NCI-H226 (cell line): Measurements from ENCODE around the gene HSPB8.

Experiments
- DNase-seq: peaks from one replicate; pipeline ENCODE4 v3.0.0-alpha.2; 2015

HSPB8 gene

DNA sequence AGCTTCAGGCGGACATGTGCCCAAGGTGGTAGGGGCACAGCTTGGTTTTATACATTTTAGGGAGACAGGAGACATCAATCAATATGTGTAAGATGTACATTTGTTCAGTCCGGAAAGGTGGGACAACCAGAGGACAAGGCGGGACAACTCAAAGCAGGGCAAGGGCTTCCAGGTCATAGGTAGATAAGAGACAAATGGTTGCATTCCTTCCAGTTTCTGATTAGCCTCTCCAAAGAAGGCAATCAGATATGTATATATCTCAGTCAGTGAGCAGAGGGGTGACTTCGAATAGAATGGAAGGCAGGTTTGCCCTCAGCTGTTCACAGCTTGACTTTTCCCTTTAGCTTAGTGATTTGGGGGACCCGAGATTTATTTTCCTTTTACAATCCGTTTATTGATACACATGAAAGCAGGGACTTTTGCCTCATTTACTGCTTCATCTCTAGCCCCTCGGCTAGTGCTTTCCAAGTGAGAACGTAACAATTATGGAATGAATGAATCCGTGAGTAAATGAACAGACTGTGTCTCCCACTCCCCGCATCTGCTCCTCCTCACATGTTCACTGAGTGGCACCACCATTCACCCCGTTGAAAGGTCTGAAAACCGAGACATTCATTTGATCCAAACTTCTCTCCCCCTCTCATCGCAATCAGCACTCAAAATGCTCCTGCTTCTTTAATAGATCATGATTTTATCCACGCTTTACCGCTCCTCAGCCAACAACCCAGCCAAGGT is 6.9 kb upstream of the HSPB8 start:
- no peak for DNase-seq

GRCh38 chr12:119175081-119175480 is 3.6 kb upstream of the HSPB8 start:
- DNase-seq: no peak

DNA sequence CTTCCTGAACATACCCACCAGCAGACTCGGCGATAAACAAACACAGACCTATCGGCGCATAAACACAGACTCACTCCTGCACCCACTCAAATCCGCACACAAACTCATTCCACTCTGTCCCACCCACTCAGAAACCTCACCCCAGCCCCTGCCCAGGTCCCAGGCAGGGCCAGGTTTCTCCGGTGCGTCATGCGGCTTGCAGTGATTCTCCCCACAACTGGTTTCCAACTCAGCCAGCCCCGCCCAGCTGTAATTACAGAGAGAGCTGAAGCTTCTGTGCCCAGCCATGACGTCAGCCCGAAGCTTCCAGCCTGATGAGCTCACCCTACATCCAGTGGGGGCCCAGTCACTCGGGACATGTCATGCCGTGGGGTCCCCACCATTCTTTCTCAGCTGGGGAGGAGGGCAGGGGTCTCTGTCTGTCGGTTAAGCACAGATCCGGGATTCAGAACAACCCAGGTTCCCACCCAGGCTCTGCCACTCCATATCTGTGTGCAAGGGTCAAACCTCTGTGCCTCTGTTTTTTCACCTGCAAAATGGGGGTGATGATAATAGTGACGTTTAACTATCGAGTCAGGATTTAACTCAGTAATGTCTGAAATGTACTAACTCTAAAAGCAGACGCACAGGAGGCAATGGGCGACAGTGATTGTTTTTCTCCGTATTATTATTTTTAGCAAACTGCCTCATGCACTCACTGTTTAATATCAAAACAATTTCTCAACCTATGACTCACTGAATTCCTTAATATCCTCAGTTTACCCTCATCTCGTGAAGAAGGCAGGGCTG is 2.3 kb upstream of the HSPB8 start:
- DNase-seq: peak; percentile 93

DNA sequence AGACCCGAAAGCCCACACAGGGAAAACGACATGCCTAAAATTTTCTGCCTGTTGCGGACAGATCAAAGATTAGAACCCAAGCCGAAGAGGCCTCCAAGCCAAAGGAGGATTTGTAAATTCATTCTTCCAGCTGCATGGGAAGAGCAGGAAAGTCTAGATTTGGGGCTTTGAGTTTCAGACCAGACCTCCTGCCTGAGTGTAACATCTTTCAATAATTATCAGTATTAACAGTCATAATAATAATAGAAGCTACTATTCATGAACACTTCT is 1.7 kb upstream of the HSPB8 start:
- no peak for DNase-seq

- DNase-seq: no peak
Measured at GRCh38 chr12:119177724-119178380, 879 bp upstream of the HSPB8 start.

GRCh38 chr12:119179335-119180021 is 747 bp downstream of the HSPB8 start:
- DNase-seq: peak; percentile 67

- DNase-seq: peak; percentile 35
Measured at GRCh38 chr12:119180380-119181040, 1.8 kb downstream of the HSPB8 start.

GRCh38 chr12:119181202-119181601 is 2.5 kb downstream of the HSPB8 start:
- no peak for DNase-seq

DNA sequence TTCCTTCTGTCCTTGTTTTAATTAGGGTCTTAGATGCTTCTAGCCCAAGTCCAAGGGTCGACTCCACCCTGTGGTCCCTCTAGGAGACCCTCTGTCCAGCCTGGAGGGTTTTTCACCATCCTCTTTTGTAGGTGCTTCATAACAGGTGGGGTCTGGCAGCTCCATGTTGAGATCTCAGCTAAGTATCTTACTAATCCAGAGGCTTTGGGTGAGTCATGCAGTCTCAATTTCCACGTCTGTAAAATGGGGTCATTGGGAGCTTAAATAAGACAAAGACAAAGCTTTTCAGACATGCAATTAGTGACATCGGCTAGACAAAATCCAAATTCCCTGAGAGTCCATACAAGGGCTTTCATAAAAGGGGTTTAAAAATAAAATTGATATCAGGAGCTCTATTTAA is 3.2 kb downstream of the HSPB8 start:
- no peak for DNase-seq

- DNase-seq: peak; percentile 75
Measured at GRCh38 chr12:119182701-119183493, 4.2 kb downstream of the HSPB8 start.

DNA sequence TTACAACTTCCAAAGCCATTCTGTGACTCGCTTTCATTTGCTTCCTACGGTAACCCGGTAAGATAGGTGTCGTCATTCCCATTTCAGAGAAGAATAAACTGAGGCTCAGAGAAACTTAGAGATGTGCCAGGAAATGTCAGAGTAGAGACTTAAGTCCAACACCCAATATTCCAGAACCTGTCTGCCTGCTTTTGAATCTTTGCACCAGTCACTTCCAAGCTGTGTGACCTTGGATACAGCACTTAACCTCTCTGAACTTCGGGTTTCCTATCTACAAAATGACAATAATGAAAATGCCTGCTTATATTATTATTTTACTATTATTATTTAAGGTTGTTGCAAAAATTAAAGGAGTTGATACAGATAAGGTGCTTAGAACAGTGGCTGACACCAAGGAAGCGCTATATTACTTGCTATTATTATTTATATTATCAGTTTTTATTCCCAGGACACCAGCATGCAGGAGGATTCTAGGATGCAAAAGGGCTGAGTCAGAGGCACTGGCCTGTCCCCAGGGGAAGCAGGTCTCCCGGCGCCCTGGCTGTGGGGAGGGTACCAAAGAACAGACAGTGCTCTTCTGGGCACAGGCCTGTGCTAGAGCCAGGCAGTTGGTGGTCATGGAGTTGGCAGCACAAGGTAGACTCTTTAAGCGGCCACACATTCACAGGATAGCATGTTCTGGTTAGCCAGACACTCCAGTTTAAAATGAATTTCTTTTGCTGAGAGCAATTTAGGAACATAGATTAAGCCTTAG is 5.4 kb downstream of the HSPB8 start:
- no peak for DNase-seq

DNA sequence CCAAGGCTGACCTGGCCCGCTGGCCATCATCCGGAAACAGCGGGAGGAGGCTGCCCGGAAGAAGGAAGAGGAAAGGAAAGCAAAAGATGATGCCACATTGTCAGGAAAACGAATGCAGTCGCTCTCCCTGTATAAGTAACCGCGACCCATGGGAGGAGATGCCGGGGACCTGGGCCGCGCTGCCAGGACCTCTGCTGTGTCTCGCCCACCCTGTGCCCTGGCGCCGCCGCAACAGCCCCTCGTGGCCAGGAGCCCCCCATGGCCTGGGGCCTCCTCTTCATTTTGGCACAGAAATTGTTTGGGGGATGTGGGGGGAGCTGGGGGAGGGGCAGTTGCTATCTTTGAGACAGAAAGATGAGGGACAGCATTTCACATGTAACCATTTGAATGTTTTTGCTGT is 16.5 kb downstream of the HSPB8 start:
- DNase-seq: no peak

DNA sequence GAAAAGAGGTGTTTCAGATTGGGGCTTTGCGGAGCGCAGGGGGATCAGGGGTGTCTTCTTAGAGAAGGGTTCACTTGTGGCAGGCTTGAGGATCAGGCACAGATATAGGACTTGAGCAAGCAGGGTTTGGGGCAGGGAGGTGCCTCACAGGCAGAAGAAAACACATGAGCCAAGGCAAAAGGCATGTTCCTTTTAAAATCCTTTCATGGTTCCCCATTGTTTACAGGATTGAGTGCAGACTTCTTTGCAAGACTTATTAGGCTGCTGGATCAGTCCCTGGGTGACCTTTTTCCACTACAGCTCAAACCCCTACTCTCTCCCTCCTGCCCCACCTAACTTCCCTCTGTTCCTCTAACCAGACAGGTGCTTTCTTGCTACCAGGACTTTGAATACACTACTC is 19.7 kb downstream of the HSPB8 start:
- no peak for DNase-seq

DNA sequence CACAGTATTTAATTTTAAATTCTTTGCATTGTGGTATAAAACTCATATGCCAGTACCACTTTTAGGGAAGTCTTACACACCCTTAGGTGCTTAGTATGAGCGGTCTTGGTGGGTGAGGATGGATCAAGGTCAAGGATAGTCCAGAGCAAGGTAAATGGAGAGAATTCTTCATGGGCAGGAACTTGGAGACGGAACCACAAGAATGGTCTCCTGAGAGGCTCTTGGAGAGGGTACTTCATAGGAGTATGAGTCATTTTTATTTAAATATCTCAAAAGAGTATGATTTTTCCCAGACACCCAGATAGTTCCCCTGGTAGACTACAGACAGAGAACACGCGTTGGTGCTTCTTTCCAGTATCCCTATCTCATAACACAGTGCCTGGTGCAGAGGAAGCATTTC is 21.9 kb downstream of the HSPB8 start:
- no peak for DNase-seq

DNA sequence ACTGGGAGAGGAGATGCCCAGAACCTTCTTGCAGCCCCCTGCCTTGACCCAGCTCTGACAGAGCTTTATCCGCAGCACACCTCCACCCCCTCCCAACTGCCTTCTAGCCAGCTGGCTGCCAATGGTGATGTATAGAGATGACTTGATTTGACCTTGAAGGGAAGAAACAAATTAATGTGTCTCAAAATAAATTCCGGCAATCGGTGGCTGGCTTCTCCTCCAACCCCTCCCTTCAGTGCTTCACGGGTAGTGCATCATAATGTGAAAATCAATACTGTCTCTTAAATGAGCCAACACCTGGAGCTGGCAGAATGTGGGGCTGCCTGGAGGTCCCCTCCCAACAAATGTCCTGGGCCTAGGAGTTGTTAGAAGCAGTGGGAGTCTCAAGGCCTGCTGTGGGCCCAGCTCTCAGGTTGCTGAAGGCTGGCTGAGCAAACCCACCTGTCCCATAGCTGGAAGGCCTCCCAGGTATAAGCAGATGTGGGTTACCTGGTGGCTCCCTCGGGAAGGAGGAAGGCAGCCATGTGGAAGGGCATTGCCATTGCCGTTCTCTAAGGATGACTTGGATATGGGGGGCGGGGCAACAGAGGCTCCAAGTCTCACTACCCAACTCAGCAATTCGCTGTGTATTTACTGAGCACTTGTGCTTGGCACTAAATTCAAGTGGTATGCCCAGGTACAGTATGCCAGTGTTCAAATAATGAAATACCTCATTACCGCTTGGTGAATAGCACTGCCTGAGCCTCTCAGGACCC is 23.2 kb downstream of the HSPB8 start:
- no peak for DNase-seq

DNA sequence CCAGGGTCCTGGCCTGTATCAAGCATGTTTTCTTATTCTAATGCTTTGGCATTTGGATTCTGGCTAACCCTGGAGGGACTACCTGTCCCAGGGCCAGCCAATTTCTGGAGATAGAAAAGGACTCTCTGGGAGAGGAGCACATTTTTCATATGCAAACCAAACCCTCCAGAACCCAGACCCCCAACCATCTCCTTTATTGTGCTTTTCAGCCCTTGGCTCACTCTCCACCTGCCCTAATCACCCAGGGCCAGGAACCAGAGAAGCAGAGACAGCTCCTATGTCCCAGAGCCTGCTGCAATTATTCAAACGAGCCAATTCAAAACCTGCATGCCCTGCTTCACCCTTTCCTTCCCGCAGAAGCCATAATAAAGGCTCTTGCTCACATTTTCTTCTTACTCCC is 23.8 kb downstream of the HSPB8 start:
- DNase-seq: no peak

- no peak for DNase-seq
Measured at GRCh38 chr12:119204131-119204530, 25.4 kb downstream of the HSPB8 start.

- DNase-seq: no peak
Measured at GRCh38 chr12:119204671-119205285, 26.0 kb downstream of the HSPB8 start.

- no peak for DNase-seq
Measured at GRCh38 chr12:119206348-119207062, 27.8 kb downstream of the HSPB8 start.
